Measurements from ENCODE around the gene RWDD1. TPM values are rescaled to one million over a fixed set of nuclear protein-coding genes. Genes with fewer than 3 reads are reported as not detected.

RWDD1 gene
- total and polyA plus RNA-seq, 2 of the 13 experiments (the other 11 are each of a cell fraction or from before 2014, with no cell fraction given), result 27.4 to 67.1 TPM

DNA sequence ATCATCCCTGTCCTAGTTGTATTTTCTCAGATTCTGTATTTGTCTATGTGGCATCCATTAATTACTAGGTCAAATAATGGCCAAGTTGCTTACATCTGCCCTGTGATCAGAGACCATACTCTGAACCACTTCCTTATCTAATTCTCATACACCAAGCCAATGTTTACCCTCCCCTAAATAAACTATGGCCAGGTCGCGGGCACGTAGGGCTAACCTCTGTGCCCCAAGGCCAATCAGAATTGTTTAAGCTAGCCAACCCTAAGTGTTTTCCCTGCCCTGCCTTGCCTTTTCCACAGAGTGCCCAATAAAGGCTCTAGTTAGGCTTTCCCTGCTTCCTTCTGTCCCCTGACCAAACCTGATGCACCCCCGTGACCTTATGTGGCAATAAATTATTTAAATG lies 20.5 kb upstream of the RWDD1 start (continued):
- TF ChIP-seq SPEN (CRISPR knock-in tag; IDR thresholded peaks at IDR 0.05; ENCODE audit: low read depth) (no peak), ZNF430 (CRISPR knock-in tag; IDR thresholded peaks at IDR 0.05) (0 out of 2 replicates have a peak, but pooled peaks have one; percentile 17), RNF2 (conservative IDR thresholded peaks at IDR 0.05; ENCODE audit: low read depth) (no peak), NR2F2 (IDR thresholded peaks at IDR 0.05; ENCODE audit: borderline replicate concordance, low read depth) (peak; percentile 86; the same call in 1 of the 2 replicates), ZNF343 (CRISPR knock-in tag; IDR thresholded peaks at IDR 0.05) (no peak), ZNF382 (CRISPR knock-in tag; IDR thresholded peaks at IDR 0.05; ENCODE audit: borderline replicate concordance) (no peak), SMAD3 (CRISPR knock-in tag; IDR thresholded peaks at IDR 0.05) (0 out of 2 replicates have a peak, but pooled peaks have one; percentile 40), FOXO1 (CRISPR knock-in tag; IDR thresholded peaks at IDR 0.05) (peak; percentile 62; the same call in 1 of the 2 replicates), PAF1 (CRISPR knock-in tag; IDR thresholded peaks at IDR 0.05) (no peak), ZNF367 (CRISPR knock-in tag; IDR thresholded peaks at IDR 0.05; ENCODE audit: borderline replicate concordance) (no peak), TBL1XR1 (IDR thresholded peaks at IDR 0.05; ENCODE audit: borderline replicate concordance, low read length, partially characterized antibody) (no peak), ZNF446 (CRISPR knock-in tag; IDR thresholded peaks at IDR 0.05) (no peak), CENPX (CRISPR knock-in tag; IDR thresholded peaks at IDR 0.05) (no peak), TOE1 (CRISPR knock-in tag; IDR thresholded peaks at IDR 0.05) (no peak), ERF (CRISPR knock-in tag; IDR thresholded peaks at IDR 0.05) (peak; percentile 55; the same call in 1 of the 2 replicates), RARA (CRISPR knock-in tag; IDR thresholded peaks at IDR 0.05) (peak; percentile 86), TSC22D2 (CRISPR knock-in tag; IDR thresholded peaks at IDR 0.05; ENCODE audit: borderline replicate concordance) (no peak), ATF7 (IDR thresholded peaks at IDR 0.05) (no peak), ATF7 (CRISPR knock-in tag; IDR thresholded peaks at IDR 0.05) (no peak), RXRB (CRISPR knock-in tag; IDR thresholded peaks at IDR 0.05; ENCODE audit: borderline replicate concordance) (peak; percentile 81), KDM5A (IDR thresholded peaks at IDR 0.05; ENCODE audit: borderline replicate concordance, low read length) (no peak), CHD4 (IDR thresholded peaks at IDR 0.05; ENCODE audit: borderline replicate concordance, low read length) (no peak)
- TF ChIP-seq, protein P1, sequence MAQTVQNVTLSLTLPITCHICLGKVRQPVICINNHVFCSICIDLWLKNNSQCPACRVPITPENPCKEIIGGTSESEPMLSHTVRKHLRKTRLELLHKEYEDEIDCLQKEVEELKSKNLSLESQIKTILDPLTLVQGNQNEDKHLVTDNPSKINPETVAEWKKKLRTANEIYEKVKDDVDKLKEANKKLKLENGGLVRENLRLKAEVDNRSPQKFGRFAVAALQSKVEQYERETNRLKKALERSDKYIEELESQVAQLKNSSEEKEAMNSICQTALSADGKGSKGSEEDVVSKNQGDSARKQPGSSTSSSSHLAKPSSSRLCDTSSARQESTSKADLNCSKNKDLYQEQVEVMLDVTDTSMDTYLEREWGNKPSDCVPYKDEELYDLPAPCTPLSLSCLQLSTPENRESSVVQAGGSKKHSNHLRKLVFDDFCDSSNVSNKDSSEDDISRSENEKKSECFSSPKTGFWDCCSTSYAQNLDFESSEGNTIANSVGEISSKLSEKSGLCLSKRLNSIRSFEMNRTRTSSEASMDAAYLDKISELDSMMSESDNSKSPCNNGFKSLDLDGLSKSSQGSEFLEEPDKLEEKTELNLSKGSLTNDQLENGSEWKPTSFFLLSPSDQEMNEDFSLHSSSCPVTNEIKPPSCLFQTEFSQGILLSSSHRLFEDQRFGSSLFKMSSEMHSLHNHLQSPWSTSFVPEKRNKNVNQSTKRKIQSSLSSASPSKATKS (CRISPR knock-in tag; IDR thresholded peaks at IDR 0.05), result no peak
- TF ChIP-seq, protein P2, sequence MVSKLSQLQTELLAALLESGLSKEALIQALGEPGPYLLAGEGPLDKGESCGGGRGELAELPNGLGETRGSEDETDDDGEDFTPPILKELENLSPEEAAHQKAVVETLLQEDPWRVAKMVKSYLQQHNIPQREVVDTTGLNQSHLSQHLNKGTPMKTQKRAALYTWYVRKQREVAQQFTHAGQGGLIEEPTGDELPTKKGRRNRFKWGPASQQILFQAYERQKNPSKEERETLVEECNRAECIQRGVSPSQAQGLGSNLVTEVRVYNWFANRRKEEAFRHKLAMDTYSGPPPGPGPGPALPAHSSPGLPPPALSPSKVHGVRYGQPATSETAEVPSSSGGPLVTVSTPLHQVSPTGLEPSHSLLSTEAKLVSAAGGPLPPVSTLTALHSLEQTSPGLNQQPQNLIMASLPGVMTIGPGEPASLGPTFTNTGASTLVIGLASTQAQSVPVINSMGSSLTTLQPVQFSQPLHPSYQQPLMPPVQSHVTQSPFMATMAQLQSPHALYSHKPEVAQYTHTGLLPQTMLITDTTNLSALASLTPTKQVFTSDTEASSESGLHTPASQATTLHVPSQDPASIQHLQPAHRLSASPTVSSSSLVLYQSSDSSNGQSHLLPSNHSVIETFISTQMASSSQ (IDR thresholded peaks at IDR 0.05; ENCODE audit: low read depth), result 0 out of 2 replicates have a peak, but pooled peaks have one; percentile 22
- TF ChIP-seq, protein P2 (CRISPR knock-in tag; IDR thresholded peaks at IDR 0.05; ENCODE audit: borderline replicate concordance), result no peak
- TF ChIP-seq, protein P3, sequence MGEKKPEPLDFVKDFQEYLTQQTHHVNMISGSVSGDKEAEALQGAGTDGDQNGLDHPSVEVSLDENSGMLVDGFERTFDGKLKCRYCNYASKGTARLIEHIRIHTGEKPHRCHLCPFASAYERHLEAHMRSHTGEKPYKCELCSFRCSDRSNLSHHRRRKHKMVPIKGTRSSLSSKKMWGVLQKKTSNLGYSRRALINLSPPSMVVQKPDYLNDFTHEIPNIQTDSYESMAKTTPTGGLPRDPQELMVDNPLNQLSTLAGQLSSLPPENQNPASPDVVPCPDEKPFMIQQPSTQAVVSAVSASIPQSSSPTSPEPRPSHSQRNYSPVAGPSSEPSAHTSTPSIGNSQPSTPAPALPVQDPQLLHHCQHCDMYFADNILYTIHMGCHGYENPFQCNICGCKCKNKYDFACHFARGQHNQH (CRISPR knock-in tag; IDR thresholded peaks at IDR 0.05), result peak; percentile 63; the same call in 1 of the 2 replicates

All from HepG2 (cell line).